Stimulated activated naive CD4-positive, alpha-beta T cell (primary cell): ENCODE data around the gene DUSP16.
"Not testable (repeated sequence)": the region's sequence is repeated elsewhere in the genome, so short reads cannot be mapped to it uniquely, and the experiment has no call there.

Experiments
- DNase-seq, 6 experiments: peaks; one replicate each; lab custom pipeline; 2025; lab: John Stamatoyannopoulos, UW

Gene DUSP16

GRCh38 chr12:12495536-12495935 lies 67.1 kb downstream of the DUSP16 start:
- DNase-seq: no peak

- DNase-seq: no peak
These were observed 70.1 kb downstream of the DUSP16 start for GRCh38 chr12:12492547-12492946.

DNA sequence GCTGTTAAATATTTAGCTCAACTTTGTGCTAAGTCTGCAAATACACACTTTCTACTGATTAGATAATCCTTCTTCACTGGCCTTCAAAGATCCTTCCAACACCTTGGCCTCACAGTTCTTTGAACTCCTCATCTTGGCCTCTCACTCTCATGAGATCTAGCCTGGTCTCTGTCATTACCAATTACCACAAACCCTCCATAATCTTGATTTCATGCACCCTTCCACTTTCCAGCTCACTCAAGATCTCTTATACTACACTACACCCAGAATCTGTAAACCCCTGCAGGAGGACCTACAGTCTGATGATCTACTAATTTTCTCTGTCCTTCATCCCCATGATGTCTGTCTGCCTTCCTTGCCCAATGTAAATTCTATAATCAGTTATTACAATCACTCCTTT lies 71.1 kb downstream of the DUSP16 start:
- DNase-seq: no peak

DNA sequence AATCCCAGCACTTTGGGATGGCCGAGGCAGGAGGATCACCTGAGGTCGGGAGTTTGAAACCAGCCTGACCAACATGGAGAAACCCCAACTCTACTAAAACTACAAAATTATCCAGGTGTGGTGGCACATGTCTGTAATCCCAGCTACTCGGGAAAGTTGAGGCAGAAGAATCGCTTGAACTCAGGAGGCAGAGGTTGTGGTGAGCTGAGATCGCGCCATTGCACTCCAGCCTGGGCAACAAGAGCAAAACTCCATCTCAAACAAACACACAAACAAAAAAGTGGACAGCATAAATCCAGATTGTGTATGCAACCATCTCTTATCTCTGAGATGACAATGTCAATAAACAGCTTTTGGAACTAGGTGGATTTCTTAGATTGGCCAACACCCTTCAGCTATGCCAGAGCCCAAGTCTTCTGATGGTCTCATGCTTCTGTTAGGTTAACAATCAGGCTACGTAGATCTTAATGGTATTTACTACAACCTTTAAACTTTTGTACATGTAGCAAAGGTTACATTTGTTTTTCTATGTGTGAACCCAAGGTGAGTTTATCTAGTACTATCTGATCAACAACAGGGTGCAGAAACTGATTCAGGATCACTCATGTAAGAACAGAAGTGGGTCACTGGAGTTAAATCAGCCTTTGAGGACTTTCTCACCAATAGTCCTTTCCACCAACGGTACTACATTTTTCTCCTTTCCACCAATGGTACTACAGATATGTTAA lies 73.7 kb downstream of the DUSP16 start:
- DNase-seq: no peak

DNA sequence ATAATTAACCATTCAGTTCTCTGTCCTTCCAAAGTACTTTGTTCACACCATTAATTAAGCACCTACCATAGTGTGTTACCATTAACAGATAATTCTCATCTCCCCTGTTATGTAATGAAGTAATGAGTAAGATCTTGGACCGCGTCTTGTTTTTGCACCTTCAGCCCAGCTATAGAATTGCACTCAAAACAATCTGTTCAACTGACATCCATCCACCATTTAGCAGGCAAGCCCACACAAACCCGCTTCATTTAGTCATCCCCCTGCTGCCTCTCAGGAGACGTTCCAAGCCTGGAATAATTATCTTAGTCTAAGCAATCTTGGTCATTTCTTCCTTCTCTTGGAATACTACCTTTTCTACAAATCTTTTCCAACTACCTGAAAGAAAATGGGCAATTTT lies 74.4 kb downstream of the DUSP16 start:
- no peak for DNase-seq

- no peak for DNase-seq
These were observed 75.2 kb downstream of the DUSP16 start for GRCh38 chr12:12487490-12487889.

GRCh38 chr12:12486661-12487240 lies 75.9 kb downstream of the DUSP16 start:
- DNase-seq: no peak

DNA sequence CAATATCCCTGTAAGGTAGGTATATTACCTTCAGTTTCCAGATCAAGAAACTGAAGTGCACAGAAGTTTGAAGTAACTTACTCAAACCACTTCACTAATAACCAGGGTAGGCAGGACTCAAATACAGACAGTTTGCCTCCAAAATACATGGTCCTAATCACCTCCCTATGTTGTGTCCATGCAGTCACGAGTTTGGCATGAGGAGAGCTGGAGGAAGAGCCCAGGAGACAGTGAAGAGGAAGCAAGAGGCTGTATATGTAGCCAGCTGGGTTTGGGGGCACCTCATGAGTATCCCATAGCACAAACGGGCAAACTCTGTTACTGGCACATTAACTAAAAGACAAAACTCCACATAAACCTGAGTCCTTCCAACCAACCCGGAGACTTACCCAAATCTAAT lies 79.2 kb downstream of the DUSP16 start:
- DNase-seq: peak in 1 of 6 experiments; percentile 17

GRCh38 chr12:12482959-12483358 lies 79.7 kb downstream of the DUSP16 start:
- DNase-seq: peak in 1 of 6 experiments; percentile 31

GRCh38 chr12:12482150-12482761 lies 80.4 kb downstream of the DUSP16 start:
- DNase-seq: peak; percentile 9 to 91 (median 62)

GRCh38 chr12:12481631-12482030 lies 81.0 kb downstream of the DUSP16 start:
- peak in 3 of 6 experiments; percentile 60 to 86 (median 79) for DNase-seq

DNA sequence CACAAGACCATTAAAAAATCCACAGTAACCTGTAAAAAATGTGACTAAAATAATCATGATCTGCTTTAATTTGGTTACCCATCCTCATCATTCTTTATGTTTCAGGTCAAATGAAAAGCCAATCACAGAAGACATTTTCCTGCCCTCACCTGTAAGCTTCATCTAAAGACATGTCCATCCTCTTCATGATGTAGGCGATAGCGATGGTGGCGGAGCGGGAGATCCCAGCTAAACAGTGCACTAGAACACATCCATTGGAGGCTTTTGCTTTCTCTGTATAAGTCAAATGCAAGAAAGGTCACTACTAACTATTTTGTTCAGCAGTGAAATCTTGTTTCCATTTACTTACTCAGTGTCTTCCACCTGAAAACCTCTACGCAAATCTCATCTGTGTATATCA lies 82.6 kb downstream of the DUSP16 start:
- DNase-seq: no peak

DNA sequence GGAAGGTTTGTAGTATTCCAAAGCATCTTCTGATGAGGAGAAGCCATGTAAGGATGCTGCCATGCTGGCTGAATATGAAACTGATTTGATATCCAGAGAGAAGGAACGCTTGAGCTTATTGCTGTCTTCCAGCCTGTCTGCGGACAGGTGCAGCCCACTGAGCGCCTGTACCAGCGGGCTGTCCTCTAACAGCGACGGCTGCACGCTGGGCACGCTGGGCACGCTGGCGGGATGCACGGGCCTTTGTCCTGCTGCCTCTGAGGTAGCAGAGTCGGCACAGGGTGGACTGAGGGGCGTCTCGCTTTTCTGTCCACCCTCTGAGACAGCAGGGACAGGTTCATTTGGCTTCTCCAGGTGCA lies 85.2 kb downstream of the DUSP16 start:
- no peak for DNase-seq

- no peak for DNase-seq
These were observed 85.7 kb downstream of the DUSP16 start for GRCh38 chr12:12476857-12477531.

- DNase-seq: no peak
These were observed 87.5 kb downstream of the DUSP16 start for GRCh38 chr12:12474931-12475795.

- no peak for DNase-seq
These were observed 88.2 kb downstream of the DUSP16 start for GRCh38 chr12:12474471-12474928.

DNA sequence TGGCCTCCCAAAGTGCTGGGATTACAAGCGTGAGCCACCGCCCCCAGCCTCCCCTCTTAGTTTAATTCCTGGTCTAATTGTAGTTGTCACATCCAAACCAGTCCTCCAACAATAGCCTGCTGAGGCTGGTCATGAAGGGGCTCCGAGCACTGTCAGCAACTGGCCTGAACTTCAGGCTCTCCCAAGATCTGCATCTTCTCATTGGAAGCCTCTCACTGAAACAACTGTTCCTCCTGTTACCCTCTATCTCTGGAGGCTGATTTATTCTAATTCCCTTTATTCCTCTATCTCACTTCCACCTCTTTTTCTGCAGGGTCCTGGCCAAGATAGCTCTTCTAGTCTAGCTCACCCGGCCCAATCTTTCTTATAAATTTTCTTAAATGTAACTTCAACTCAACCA lies 89.4 kb downstream of the DUSP16 start:
- DNase-seq: no peak

DNA sequence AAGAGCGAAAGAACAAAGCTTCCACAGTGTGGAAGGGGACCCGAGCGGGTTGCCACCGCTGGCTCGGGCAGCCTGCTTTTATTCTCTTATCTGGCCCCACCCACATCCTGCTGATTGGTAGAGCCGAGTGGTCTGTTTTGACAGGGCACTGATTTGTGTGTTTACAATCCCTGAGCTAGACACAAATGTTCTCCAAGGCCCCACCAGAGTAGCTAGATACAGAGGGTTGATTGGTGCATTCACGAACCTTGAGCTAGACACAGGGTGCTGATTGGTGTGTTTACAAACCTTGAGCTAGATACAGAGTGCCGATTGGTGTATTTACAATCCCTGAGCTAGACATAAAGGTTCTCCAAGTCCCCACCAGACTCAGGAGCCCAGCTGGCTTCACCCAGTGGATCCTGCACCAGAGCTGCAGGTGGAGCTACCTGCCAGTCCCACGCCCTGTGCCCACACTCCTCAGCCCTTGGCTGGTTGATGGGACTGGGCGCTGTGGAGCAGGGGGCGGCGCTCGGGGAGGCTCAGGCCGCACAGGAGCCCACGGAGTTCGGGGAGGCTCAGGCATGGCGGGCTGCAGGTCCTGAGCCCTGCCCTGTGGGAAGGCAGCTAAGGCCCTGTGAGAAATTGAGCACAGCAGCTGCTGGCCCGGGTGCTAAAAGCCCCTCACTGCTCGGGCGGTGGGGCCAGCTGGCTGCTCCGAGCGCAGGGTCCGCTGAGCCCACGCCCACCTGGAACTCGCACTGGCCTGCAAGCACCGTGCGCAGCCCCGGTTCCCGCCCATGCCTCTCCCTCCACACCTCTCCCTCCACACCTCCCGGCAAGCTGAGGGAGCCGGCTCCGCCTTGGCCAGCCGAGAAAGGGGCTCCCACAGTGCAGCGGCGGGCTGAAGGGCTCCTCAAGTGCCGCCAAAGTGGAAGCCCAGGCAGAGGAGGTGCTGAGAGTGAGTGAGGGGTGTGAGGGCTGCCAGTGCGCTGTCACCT lies 90.4 kb downstream of the DUSP16 start:
- not testable (repeated sequence) for DNase-seq

GRCh38 chr12:12470751-12471306 lies 91.8 kb downstream of the DUSP16 start:
- DNase-seq: no peak

GRCh38 chr12:12469386-12469785 lies 93.3 kb downstream of the DUSP16 start:
- DNase-seq: no peak
